Natural killer cell (primary cell): ENCODE measurements around the gene DACH1. TPM values are rescaled to one million over a fixed set of nuclear protein-coding genes. Genes with fewer than 3 reads are reported as not detected.

Source experiments
- ATAC-seq, 3 donors: fragments of 150-1000 bp in 2 of 3; fragments of 200-7000 bp in 1 of 3; cut with Tn5 transposase; 1 replicate in 1 of 3; 2 replicates in 2 of 3; pipeline ENCODE4 v1.10.0; 2021; ENCODE audit warnings: mild to moderate bottlenecking in 2 of 3, moderate library complexity in 2 of 3
- DNase-seq, 2 donors: peaks; one replicate each; pipeline versions ENCODE4 v3.0.0 to v3.0.0-alpha.2; 2013 to 2021; ENCODE audit warnings: mixed read lengths in 1 of 2
- H3K27ac ChIP-seq: one replicate; pipeline ENCODE4 v1.5.1; 2013; ENCODE audit warnings: mild to moderate bottlenecking, low read length
- H3K27me3 ChIP-seq: one replicate; pipeline ENCODE4 v1.6.1; 2013; ENCODE audit warnings: low read length; ENCODE audit not compliant: control insufficient read depth, insufficient read depth
- H3K36me3 ChIP-seq: one replicate; pipeline ENCODE4 v1.6.1; 2013; ENCODE audit warnings: low read length; ENCODE audit not compliant: control insufficient read depth, insufficient read depth
- H3K4me1 ChIP-seq: one replicate; pipeline ENCODE4 v1.6.1; 2013; ENCODE audit warnings: low read length; ENCODE audit not compliant: control insufficient read depth, insufficient read depth
- H3K4me3 ChIP-seq: one replicate; pipeline ENCODE4 v1.5.1; 2013; ENCODE audit warnings: low read length
- H3K9me3 ChIP-seq: one replicate; pipeline ENCODE4 v1.6.1; 2013; ENCODE audit warnings: low read length; ENCODE audit not compliant: control insufficient read depth, insufficient read depth
- H3K27ac Mint-ChIP-seq, 2 donors: one replicate each; pipeline ENCODE4 v1.8.0; 2022; ENCODE audit warnings: mild to moderate bottlenecking in 2 of 2, mixed read lengths in 2 of 2, moderate library complexity in 1 of 2
- H3K27me3 Mint-ChIP-seq, 2 donors: one replicate each; pipeline ENCODE4 v1.8.0; 2022; ENCODE audit warnings: low read depth in 2 of 2, mixed read lengths in 2 of 2
- H3K36me3 Mint-ChIP-seq: one replicate; pipeline ENCODE4 v1.8.0; 2022; ENCODE audit warnings: mixed read lengths
- H3K4me1 Mint-ChIP-seq, 2 donors: one replicate each; pipeline ENCODE4 v1.8.0; 2022; ENCODE audit warnings: mixed read lengths in 2 of 2
- H3K4me3 Mint-ChIP-seq: one replicate; pipeline ENCODE4 v1.8.0; 2022; ENCODE audit warnings: mild to moderate bottlenecking, moderate library complexity, mixed read lengths
- H3K9me3 Mint-ChIP-seq, 2 donors: one replicate each; pipeline ENCODE4 v1.8.0; 2022; ENCODE audit warnings: mixed read lengths in 2 of 2
- WGBS: methylation state at CpG from one replicate; pipeline ENCODE4 v1.1.7; 2013; ENCODE audit warnings: missing lambda C conversion rate; ENCODE audit not compliant: insufficient coverage; 5-methylcytosine and 5-hydroxymethylcytosine counted together
- intact Hi-C: fragments of 100-400 bp; cut with micrococcal nuclease; formaldehyde crosslinking; loops from one replicate; pipeline ENCODE4 v1.14.2; 2022
- total RNA-seq, 4 donors: library from RNA; stranded (reverse); fragments of 120-200 nt in 1 of 4; gene quantifications; one replicate each; pipeline versions ENCODE4 v1.2.3 to v1.2.4, GENCODE V29; 2013 to 2022
- TF ChIP-seq, protein P1 (sequence below): fragments of 200-600 bp; IDR thresholded peaks from one replicate; pipeline ENCODE4 v1.8.0; 2022; ENCODE audit warnings: antibody characterized with exemption

The DACH1 gene
- total RNA-seq, 3 donors from 2014 or later (not counting 1 experiment from before 2014, with no cell fraction given) = 0.29 to 2.3 (median 0.49) TPM

DNA sequence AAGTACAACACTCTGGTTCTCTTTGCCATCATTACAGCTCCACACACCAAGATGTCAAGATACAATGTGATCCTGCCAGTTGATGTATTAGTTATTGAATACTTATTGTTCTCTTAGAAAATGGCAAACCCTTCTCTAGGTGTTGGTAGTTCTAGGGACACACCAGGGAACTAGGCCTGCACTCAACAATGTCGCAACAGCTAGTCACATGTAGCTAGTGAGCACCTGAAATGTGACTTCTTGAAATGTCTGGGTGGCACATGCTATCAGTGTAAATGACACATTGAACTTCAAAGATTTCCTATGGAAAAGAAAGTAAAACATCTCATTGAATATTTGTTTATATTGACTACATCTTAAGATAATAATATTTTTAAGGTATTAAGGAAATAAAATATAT, 49.7 kb downstream of the DACH1 start:
- Histone ChIP-seq H3K4me1 (no peaks in the 10 kb centered on the region), H3K27me3 (no peaks in the 10 kb centered on the region), H3K9me3 (no peaks in the 10 kb centered on the region), H3K27ac (no peak overlapping the region), H3K36me3 (no peaks in the 10 kb centered on the region), H3K4me3 (no peak overlapping the region)
- 94% methylated on average over 1 of the region's 1 CpG for WGBS
- Mint-ChIP-seq H3K4me1 (no peaks in the 10 kb centered on the region), H3K9me3 (peaks cover 2 to 3% of the 10 kb centered on the region in 2 donors), H3K4me3 (no peak overlapping the region), H3K27ac (no peak overlapping the region), H3K27me3 (no peaks in the 10 kb centered on the region), H3K36me3 (no peaks in the 10 kb centered on the region)
- intact Hi-C loops = no loop called here
- no peak for DNase-seq
- ATAC-seq = no peak
- TF ChIP-seq, protein P1, sequence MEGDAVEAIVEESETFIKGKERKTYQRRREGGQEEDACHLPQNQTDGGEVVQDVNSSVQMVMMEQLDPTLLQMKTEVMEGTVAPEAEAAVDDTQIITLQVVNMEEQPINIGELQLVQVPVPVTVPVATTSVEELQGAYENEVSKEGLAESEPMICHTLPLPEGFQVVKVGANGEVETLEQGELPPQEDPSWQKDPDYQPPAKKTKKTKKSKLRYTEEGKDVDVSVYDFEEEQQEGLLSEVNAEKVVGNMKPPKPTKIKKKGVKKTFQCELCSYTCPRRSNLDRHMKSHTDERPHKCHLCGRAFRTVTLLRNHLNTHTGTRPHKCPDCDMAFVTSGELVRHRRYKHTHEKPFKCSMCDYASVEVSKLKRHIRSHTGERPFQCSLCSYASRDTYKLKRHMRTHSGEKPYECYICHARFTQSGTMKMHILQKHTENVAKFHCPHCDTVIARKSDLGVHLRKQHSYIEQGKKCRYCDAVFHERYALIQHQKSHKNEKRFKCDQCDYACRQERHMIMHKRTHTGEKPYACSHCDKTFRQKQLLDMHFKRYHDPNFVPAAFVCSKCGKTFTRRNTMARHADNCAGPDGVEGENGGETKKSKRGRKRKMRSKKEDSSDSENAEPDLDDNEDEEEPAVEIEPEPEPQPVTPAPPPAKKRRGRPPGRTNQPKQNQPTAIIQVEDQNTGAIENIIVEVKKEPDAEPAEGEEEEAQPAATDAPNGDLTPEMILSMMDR = no peak

DNA sequence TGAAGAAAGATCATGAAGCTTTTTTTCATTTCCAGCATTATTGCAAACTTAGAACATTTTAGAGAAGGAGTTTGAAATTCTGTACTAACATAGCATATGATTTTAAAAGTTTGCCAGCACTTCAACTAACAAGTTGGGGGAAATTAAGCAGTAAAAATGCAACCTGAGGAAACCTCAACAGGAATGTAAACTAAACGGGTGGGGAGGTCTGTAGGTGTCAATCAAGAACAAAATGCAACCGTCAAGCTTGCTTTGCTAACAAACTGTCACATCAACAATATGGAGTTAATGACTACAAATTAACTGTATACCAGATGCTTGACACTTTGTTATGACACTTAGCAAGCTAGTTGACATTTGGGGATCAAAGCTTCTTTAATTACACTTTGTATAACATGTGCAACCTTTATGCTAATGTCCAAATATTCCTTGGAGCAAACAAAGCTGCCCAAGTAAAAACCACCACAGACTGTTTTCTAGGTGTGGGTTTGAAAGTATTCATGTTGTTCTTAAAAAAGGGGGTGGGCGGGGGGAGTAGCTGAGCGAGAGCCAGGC, 52.1 kb downstream of the DACH1 start:
- TF ChIP-seq, protein P1 = no peak
- H3K4me1 Mint-ChIP-seq = no peaks in the 10 kb centered on the region
- H3K9me3 Mint-ChIP-seq = peaks cover 2 to 3% of the 10 kb centered on the region in 2 donors
- H3K4me1 ChIP-seq = no peaks in the 10 kb centered on the region
- no peak for ATAC-seq
- H3K27me3 ChIP-seq = no peaks in the 10 kb centered on the region
- no peaks in the 10 kb centered on the region for H3K27me3 Mint-ChIP-seq
- H3K27ac ChIP-seq = no peak overlapping the region
- H3K9me3 ChIP-seq = no peaks in the 10 kb centered on the region
- no peak overlapping the region for H3K4me3 Mint-ChIP-seq
- H3K36me3 ChIP-seq = no peaks in the 10 kb centered on the region
- DNase-seq = no peak
- 28% methylated on average over 2 of the region's 4 CpGs for WGBS
- H3K36me3 Mint-ChIP-seq = no peaks in the 10 kb centered on the region
- intact Hi-C loops = no loop called here
- no peak overlapping the region for H3K4me3 ChIP-seq
- no peak overlapping the region for H3K27ac Mint-ChIP-seq

DNA sequence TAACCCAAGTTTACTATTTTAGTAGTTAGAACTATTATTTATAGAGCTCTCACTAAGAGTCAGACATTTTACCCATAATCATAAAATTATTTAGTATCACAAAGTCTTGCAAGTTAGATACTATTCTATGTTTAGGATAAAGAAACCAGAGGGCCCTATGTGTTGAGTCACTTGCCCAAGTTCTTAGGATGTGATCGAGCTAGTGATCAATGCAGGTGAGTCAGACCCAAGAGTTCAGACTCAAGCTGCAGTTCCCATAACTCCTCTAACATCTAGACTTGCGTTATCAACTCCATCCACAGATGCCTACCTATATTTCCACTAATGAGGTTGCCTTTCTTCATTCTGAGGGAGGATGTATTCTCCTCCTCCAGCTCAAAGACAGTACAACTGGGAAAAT, 53.8 kb downstream of the DACH1 start:
- H3K36me3 ChIP-seq = no peaks in the 10 kb centered on the region

More for the DNA sequence above, 53.8 kb downstream of the DACH1 start:
- WGBS = 69% methylated on average over 2 of the region's 2 CpGs
- Mint-ChIP-seq H3K36me3 (no peaks in the 10 kb centered on the region), H3K27me3 (no peaks in the 10 kb centered on the region), H3K4me3 (no peak overlapping the region), H3K9me3 (no peaks in the 10 kb centered on the region), H3K27ac (no peak overlapping the region), H3K4me1 (no peaks in the 10 kb centered on the region)
- H3K9me3 ChIP-seq = no peaks in the 10 kb centered on the region
- no peaks in the 10 kb centered on the region for H3K4me1 ChIP-seq
- no peak overlapping the region for H3K27ac ChIP-seq
- DNase-seq (no peak), ATAC-seq (no peak)
- intact Hi-C loops = no loop called here
- TF ChIP-seq, protein P1 = no peak
- no peak overlapping the region for H3K4me3 ChIP-seq
- no peaks in the 10 kb centered on the region for H3K27me3 ChIP-seq
